ENCODE measurements around the gene APOL2.
"Not testable (repeated sequence)": the region's sequence is repeated elsewhere in the genome, so short reads cannot be mapped to it uniquely, and the experiment has no call there.

Gene APOL2

DNA sequence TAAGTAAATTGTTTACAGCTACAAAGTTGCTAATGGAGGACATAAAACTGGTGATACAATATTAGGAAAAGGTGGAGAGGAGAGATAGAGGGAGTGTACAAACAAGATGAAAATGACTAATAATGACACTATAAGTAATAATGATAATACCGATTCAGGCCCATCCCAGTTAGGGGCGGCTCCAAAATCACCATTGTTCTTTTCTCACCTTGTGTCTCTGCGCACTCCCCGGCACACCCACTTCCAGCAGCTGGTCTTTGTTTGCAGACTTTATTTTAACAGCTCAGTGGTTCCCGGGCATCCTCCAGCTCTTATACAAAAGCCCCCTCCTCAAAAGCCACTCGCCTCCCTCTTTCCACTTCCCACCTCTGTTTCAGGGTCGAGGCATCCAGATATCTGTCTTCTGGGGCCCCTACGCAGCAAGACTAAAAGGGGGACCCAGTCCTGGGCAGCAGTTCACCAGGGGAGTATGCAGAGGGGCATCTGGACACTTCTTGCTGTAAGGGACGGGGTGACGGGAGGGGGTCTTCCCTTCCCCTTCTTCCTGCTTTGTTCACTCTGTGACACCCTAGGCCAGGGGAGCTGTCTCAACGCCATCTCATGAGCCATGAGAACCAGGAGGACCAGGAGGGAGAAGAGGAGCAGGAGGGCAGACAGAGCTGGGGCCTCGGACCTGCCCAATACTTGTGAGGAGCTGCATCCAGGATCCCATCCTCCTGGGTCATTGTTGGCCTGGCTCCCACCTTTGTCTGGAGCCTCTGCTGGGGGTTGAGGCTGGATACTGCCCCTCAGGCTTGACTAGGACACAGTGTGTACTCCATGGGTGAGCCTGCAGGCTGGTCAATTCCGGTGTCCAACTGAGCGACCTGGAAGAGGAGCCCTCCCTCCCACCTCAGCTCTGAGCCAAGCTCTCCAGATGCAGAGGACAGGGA lies 2.7 kb downstream of the APOL2 start:
- H3K9me3 ChIP-seq (ENCODE audit: control insufficient read depth, low read length) = no peaks in the 10 kb centered on the region
- peaks cover 54% of the 10 kb centered on the region for H3K4me1 ChIP-seq (ENCODE audit: control insufficient read depth, insufficient read depth, low read length)
- peak overlapping the region; percentile 93 for H3K9ac ChIP-seq (ENCODE audit: low read length)
- H3K36me3 ChIP-seq (ENCODE audit: control insufficient read depth, insufficient read depth, low read length, severe bottlenecking) = peaks cover 38% of the 10 kb centered on the region
- no peaks in the 10 kb centered on the region for H3K27me3 ChIP-seq (replicated peaks; ENCODE audit: control insufficient read depth, insufficient read depth, low read length)
- peak overlapping the region; percentile 89 for H3K4me3 ChIP-seq (ENCODE audit: low read length)
- no peak for DNase-seq (ENCODE audit: low read depth)

GRCh38 chr22:36235585-36235984 lies 3.7 kb downstream of the APOL2 start:
- Histone ChIP-seq H3K4me3 (ENCODE audit: low read length) (peak overlapping the region; percentile 89), H3K27me3 (replicated peaks; ENCODE audit: control insufficient read depth, insufficient read depth, low read length) (no peaks in the 10 kb centered on the region), H3K36me3 (ENCODE audit: control insufficient read depth, insufficient read depth, low read length, severe bottlenecking) (peaks cover 48% of the 10 kb centered on the region), H3K9me3 (ENCODE audit: control insufficient read depth, low read length) (no peaks in the 10 kb centered on the region), H3K9ac (ENCODE audit: low read length) (no peak overlapping the region), H3K4me1 (ENCODE audit: control insufficient read depth, insufficient read depth, low read length) (peaks cover 54% of the 10 kb centered on the region)
- DNase-seq (ENCODE audit: low read depth) = no peak

DNA sequence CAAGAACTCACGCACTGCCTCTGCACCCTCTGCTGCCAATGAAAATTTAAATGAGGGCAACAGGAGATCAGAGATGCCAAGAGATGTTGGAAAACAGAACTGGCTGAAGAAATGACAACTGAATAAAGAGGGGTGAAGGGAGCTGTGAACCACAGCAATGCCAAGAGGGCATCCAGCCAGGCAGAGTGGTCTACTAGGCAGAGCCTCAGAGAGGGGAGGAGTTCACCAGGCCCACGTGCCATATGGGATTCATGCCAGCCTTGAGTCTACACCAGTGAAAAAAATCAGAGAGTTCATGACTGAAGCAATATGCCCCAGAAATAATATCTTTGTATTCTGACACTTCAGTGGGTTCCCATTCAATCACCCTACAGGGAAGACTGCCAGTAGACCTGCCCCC lies 4.4 kb downstream of the APOL2 start:
- no peaks in the 10 kb centered on the region for H3K27me3 ChIP-seq (replicated peaks; ENCODE audit: control insufficient read depth, insufficient read depth, low read length)
- H3K4me3 ChIP-seq (ENCODE audit: low read length) = peak overlapping the region; percentile 28
- no peak for DNase-seq (ENCODE audit: low read depth)
- H3K9ac ChIP-seq (ENCODE audit: low read length) = peak overlapping the region; percentile 33
- peaks cover 55% of the 10 kb centered on the region for H3K36me3 ChIP-seq (ENCODE audit: control insufficient read depth, insufficient read depth, low read length, severe bottlenecking)
- H3K9me3 ChIP-seq (ENCODE audit: control insufficient read depth, low read length) = no peaks in the 10 kb centered on the region
- peaks cover 53% of the 10 kb centered on the region for H3K4me1 ChIP-seq (ENCODE audit: control insufficient read depth, insufficient read depth, low read length)

GRCh38 chr22:36234213-36234612 lies 5.1 kb downstream of the APOL2 start:
- Histone ChIP-seq H3K9ac (ENCODE audit: low read length) (peak overlapping the region; percentile 33), H3K9me3 (ENCODE audit: control insufficient read depth, low read length) (no peaks in the 10 kb centered on the region), H3K4me1 (ENCODE audit: control insufficient read depth, insufficient read depth, low read length) (peaks cover 50% of the 10 kb centered on the region), H3K36me3 (ENCODE audit: control insufficient read depth, insufficient read depth, low read length, severe bottlenecking) (peaks cover 62% of the 10 kb centered on the region), H3K4me3 (ENCODE audit: low read length) (peak overlapping the region; percentile 28), H3K27me3 (replicated peaks; ENCODE audit: control insufficient read depth, insufficient read depth, low read length) (no peaks in the 10 kb centered on the region)
- no peak for DNase-seq (ENCODE audit: low read depth)

DNA sequence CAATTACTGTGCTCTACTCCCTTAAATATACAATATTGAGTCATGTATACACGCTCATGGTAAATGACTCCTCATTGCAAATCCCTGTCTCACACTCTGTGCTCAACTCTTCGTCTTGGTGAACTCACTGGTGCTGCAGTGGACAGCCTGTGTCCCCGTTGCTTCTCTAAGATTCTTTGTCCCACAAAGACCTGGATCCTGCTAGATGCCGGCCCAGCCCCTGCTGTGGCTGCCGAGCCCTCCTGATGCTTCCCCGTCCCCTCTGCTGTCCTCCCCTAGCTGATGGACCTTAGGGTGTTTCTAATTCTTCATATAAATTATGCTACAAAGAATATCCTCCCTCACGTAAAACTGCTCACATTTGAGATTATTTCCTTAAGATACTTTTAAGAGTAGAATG lies 5.5 kb downstream of the APOL2 start:
- Histone ChIP-seq H3K36me3 (ENCODE audit: control insufficient read depth, insufficient read depth, low read length, severe bottlenecking) (peaks cover 66% of the 10 kb centered on the region), H3K9me3 (ENCODE audit: control insufficient read depth, low read length) (no peaks in the 10 kb centered on the region), H3K4me1 (ENCODE audit: control insufficient read depth, insufficient read depth, low read length) (peaks cover 49% of the 10 kb centered on the region), H3K9ac (ENCODE audit: low read length) (peak overlapping the region; percentile 33), H3K4me3 (ENCODE audit: low read length) (no peak overlapping the region), H3K27me3 (replicated peaks; ENCODE audit: control insufficient read depth, insufficient read depth, low read length) (no peaks in the 10 kb centered on the region)
- no peak for DNase-seq (ENCODE audit: low read depth)

- Histone ChIP-seq H3K4me3 (ENCODE audit: low read length) (no peak overlapping the region), H3K9ac (ENCODE audit: low read length) (no peak overlapping the region), H3K27me3 (replicated peaks; ENCODE audit: control insufficient read depth, insufficient read depth, low read length) (no peaks in the 10 kb centered on the region), H3K36me3 (ENCODE audit: control insufficient read depth, insufficient read depth, low read length, severe bottlenecking) (peaks cover 76% of the 10 kb centered on the region), H3K9me3 (ENCODE audit: control insufficient read depth, low read length) (no peaks in the 10 kb centered on the region), H3K4me1 (ENCODE audit: control insufficient read depth, insufficient read depth, low read length) (peaks cover 40% of the 10 kb centered on the region)
- no peak for DNase-seq (ENCODE audit: low read depth)
Measured at GRCh38 chr22:36232715-36233401, 6.5 kb downstream of the APOL2 start.

- H3K9ac ChIP-seq (ENCODE audit: low read length); DNase-seq (ENCODE audit: low read depth); H3K27me3 ChIP-seq (replicated peaks; ENCODE audit: control insufficient read depth, insufficient read depth, low read length); H3K9me3 ChIP-seq (ENCODE audit: control insufficient read depth, low read length); H3K4me3 ChIP-seq (ENCODE audit: low read length): not testable (repeated sequence)
- Histone ChIP-seq H3K36me3 (ENCODE audit: control insufficient read depth, insufficient read depth, low read length, severe bottlenecking) (peaks cover 79% of the 10 kb centered on the region), H3K4me1 (ENCODE audit: control insufficient read depth, insufficient read depth, low read length) (peaks cover 22% of the 10 kb centered on the region)
Measured at GRCh38 chr22:36231051-36231450, 8.3 kb downstream of the APOL2 start.

- not testable (repeated sequence) for H3K4me1 ChIP-seq (ENCODE audit: control insufficient read depth, insufficient read depth, low read length); H3K9me3 ChIP-seq (ENCODE audit: control insufficient read depth, low read length); H3K4me3 ChIP-seq (ENCODE audit: low read length); DNase-seq (ENCODE audit: low read depth); H3K9ac ChIP-seq (ENCODE audit: low read length); H3K27me3 ChIP-seq (replicated peaks; ENCODE audit: control insufficient read depth, insufficient read depth, low read length)
- peaks cover 73% of the 10 kb centered on the region for H3K36me3 ChIP-seq (ENCODE audit: control insufficient read depth, insufficient read depth, low read length, severe bottlenecking)
Measured at GRCh38 chr22:36229649-36230048, 9.7 kb downstream of the APOL2 start.

DNA sequence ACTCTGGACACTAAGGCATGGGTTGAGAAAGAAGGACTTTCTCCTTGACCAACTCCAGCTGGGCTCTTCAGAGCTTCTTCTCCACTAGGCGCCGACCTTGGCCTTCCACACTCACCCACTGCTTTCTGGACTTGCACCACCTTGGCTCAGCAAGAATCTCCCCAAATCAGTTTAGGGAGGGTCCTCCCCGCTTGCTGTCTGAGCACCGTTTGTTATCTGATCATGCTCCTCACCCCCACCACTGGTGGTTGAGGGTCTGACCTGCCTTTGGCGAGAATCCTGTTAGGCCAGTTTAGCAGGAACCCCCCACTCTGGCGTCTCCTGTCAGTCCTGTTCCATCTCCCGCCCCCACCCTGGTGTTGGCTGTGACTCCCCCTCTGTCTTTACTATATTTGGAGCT lies 10.4 kb downstream of the APOL2 start:
- Histone ChIP-seq H3K9ac (ENCODE audit: low read length) (no peak overlapping the region), H3K36me3 (ENCODE audit: control insufficient read depth, insufficient read depth, low read length, severe bottlenecking) (peaks cover 73% of the 10 kb centered on the region), H3K27me3 (replicated peaks; ENCODE audit: control insufficient read depth, insufficient read depth, low read length) (no peaks in the 10 kb centered on the region), H3K4me3 (ENCODE audit: low read length) (no peak overlapping the region), H3K4me1 (ENCODE audit: control insufficient read depth, insufficient read depth, low read length) (peaks cover 2% of the 10 kb centered on the region), H3K9me3 (ENCODE audit: control insufficient read depth, low read length) (no peaks in the 10 kb centered on the region)
- DNase-seq (ENCODE audit: low read depth) = no peak

DNA sequence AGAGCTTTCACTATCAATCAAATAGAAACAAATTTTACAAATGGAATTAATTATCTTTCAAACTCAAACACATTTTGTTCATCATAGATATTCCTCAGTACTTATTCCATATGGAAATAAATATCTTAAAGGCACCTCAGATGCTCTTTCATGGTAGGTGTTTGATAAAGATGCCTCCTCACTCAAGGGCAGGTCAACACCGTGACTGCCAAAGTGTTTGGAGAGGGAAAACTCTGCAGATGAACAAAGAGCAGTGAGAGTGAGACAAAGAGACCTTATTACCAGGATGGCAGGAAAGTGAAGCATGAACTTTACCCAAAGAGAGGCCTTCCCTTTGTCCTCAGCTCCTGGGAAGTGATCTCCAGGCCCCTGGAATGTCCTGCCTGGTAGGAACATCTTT lies 11.0 kb downstream of the APOL2 start:
- peaks cover 71% of the 10 kb centered on the region for H3K36me3 ChIP-seq (ENCODE audit: control insufficient read depth, insufficient read depth, low read length, severe bottlenecking)
- H3K9ac ChIP-seq (ENCODE audit: low read length); DNase-seq (ENCODE audit: low read depth); H3K27me3 ChIP-seq (replicated peaks; ENCODE audit: control insufficient read depth, insufficient read depth, low read length); H3K4me3 ChIP-seq (ENCODE audit: low read length); H3K9me3 ChIP-seq (ENCODE audit: control insufficient read depth, low read length); H3K4me1 ChIP-seq (ENCODE audit: control insufficient read depth, insufficient read depth, low read length): not testable (repeated sequence)

DNA sequence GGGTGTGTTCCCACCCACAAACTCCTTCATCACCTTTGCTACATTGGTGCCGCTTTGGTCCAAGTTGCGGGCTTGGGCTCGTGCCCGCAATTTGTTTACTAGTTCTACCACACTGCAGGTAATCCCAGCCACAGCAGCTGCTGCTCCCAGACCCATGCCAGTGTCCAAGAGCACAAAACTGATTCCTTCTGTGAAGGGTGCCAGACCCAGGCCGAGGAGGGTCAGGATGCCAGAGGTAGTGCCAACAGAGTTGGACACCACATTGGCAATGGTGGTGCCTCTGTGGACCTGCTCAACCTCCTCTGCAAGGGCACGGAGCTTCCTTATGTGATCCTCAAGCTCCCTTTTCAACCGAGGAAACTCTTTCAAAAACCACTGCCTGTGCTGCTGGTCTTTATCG lies 11.5 kb downstream of the APOL2 start:
- no peak overlapping the region for H3K4me3 ChIP-seq (ENCODE audit: low read length)
- peaks cover 65% of the 10 kb centered on the region for H3K36me3 ChIP-seq (ENCODE audit: control insufficient read depth, insufficient read depth, low read length, severe bottlenecking)
- DNase-seq (ENCODE audit: low read depth) = no peak
- no peak overlapping the region for H3K9ac ChIP-seq (ENCODE audit: low read length)
- no peaks in the 10 kb centered on the region for H3K4me1 ChIP-seq (ENCODE audit: control insufficient read depth, insufficient read depth, low read length)
- H3K9me3 ChIP-seq (ENCODE audit: control insufficient read depth, low read length) = no peaks in the 10 kb centered on the region
- H3K27me3 ChIP-seq (replicated peaks; ENCODE audit: control insufficient read depth, insufficient read depth, low read length) = no peaks in the 10 kb centered on the region
